GM19324 (cell line): ENCODE results near the gene CAMK1D.
"Not testable (repeated sequence)": the region's sequence is repeated elsewhere in the genome, so short reads cannot be mapped to it uniquely, and the experiment has no call there.

ENCODE experiments used
- ATAC-seq: cut with Tn5 transposase; IDR thresholded peaks from one replicate; pipeline ENCODE4 v1.9.1; 2021; ENCODE audit warnings: mild to moderate bottlenecking, moderate library complexity; ENCODE audit not compliant: unreplicated experiment, low FRiP score

CAMK1D gene

GRCh38 chr10:12348870-12349628 lies at the start of gene CAMK1D:
Gene CAMK1D (plus strand): TSS chr10:12349547.
- ATAC-seq = peak; percentile 61

DNA sequence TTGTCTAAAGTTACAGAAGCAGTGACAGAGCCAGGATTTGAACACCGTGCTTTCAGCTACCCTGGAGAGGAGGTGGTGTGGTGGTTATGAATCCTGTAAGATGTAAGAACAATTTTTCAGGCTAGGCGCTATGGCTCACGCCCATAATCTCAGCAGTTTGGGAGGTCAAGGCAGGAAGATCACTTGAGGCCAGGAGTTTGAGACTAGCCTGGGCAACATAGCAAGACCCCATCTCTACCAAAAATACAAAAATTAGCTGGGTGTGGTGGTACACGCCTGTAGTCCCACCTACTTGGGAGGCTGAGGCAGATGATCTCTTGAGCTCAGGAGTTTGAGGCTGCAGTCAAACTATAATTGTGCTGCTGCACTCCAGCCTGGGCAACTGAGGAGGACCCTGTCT lies 48.3 kb upstream of the CAMK1D start:
- not testable (repeated sequence) for ATAC-seq

DNA sequence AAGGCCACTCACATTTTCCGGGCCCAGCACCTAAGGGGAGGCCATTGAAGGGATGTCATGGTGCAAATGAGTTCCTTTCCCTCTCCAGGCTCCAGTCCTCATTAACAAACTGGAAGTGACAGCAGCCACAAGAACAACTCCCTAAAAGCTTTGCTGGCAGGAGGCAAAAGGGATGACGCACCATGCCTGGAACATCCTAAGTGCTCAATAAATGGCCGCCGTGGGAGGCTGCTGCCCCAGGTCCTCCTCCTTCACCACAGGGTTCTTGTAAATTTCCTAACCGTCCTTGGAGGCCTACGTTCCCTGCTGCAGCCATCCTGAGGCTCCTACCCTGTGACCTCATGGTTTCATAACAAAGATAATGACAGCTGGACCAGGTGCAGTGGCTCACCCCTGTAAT lies 41.3 kb upstream of the CAMK1D start:
- ATAC-seq = no peak

- ATAC-seq = no peak
Measured at GRCh38 chr10:12308736-12309375, 40.5 kb upstream of the CAMK1D start.

DNA sequence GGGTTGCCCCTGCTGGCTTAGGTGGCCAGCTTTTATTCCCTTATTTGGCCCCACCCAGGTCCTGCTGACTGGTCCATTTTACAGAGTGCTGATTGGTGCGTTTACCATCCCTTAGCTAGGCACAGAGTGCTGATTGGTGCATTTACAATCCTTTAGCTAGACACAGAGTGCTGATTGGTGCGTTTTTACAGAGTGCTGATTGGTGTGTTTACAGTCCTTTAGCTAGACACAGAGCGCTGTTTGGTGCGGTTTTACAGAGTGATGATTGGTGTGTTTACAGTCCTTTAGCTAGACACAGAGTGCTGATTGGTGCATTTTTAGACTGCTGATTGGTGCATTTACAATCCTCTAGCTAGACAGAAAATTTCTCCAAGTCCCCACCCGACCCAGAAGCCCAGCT lies 39.6 kb upstream of the CAMK1D start:
- not testable (repeated sequence) for ATAC-seq

DNA sequence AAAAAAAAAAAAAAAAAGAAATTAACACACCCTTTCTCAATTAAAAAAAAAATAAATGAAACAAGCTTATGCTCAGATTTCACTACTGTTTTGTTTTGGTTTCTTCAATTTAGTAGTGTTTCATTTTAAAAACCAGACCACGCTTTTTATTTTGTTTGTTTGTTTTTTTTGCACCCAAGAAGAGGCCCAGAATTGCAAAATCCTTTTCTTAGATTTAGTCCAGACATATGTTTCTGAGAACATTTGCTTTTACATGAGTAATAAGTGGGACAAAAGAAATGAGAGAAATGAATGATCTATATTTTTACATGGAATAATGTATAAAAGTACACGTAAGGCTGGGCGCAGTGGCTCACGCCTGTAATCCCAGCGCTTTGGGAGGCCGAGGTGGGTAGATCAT lies 34.5 kb upstream of the CAMK1D start:
- ATAC-seq = no peak

- ATAC-seq = no peak
Measured at GRCh38 chr10:12319076-12319475, 30.3 kb upstream of the CAMK1D start.

GRCh38 chr10:12320892-12321291 lies 28.5 kb upstream of the CAMK1D start:
- no peak for ATAC-seq

- no peak for ATAC-seq
Measured at GRCh38 chr10:12321641-12322040, 27.7 kb upstream of the CAMK1D start.

GRCh38 chr10:12322583-12323131 lies 26.7 kb upstream of the CAMK1D start:
- ATAC-seq = no peak

DNA sequence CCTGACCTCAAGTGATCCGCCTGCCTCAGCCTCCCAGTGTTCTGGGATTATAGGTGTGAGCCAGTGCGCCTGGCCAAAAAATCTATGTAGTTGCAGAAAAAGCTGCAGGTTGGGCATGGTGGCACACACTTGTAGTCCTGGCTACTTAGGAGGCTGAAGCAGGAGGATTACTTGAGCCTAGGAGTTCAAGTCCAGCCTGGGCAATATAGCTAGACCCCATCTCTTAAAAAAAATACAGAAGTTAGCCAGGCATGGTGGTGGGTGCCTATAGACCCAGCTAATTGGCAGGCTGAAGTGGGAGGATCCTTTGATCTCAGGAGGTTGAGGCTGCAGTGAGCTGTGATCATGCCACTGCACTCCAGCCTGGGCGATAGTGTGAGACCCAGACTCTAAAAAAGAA lies 24.8 kb upstream of the CAMK1D start:
- no peak for ATAC-seq

DNA sequence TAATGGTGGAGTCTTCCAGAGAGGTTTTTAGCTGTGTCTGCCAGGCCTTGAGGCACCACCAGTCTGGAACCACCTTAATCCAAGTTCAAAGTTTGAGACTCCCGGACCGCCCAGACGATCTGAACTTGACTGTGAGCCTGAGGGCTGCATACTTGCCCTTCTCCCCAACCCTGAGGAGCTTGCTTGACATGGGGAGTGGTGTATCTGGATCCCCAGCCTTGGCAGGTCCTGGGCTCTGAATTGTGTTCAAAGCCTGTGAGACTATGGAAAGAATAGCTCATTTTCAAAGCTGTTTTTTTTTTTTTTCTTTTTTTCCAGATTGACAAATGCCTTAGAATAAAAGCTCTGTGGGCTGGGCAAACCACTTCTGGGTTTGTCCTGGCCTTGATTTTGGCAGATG lies 22.3 kb upstream of the CAMK1D start:
- ATAC-seq = no peak

DNA sequence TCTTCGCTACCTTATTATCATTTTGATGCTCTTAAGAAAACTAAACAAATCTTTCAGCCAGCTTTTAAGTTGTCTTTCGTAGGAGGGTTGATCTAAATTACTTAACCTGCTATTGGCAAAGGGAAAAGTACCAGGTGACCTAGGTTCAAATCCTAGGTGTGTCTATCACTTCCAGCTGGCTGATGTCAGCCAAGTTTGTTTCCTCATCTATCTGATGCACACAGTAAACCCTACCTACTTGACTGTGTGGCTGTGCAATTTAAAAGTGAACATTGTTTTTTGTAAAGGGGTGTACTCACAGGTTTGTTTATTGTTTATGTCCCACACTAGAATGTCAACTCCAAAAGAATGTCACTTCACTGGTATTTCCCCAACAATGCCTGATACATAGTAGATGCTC lies 21.9 kb upstream of the CAMK1D start:
- no peak for ATAC-seq

- not testable (repeated sequence) for ATAC-seq
Measured at GRCh38 chr10:12328312-12328711, 21.0 kb upstream of the CAMK1D start.

- no peak for ATAC-seq
Measured at GRCh38 chr10:12332572-12333379, 16.6 kb upstream of the CAMK1D start.

DNA sequence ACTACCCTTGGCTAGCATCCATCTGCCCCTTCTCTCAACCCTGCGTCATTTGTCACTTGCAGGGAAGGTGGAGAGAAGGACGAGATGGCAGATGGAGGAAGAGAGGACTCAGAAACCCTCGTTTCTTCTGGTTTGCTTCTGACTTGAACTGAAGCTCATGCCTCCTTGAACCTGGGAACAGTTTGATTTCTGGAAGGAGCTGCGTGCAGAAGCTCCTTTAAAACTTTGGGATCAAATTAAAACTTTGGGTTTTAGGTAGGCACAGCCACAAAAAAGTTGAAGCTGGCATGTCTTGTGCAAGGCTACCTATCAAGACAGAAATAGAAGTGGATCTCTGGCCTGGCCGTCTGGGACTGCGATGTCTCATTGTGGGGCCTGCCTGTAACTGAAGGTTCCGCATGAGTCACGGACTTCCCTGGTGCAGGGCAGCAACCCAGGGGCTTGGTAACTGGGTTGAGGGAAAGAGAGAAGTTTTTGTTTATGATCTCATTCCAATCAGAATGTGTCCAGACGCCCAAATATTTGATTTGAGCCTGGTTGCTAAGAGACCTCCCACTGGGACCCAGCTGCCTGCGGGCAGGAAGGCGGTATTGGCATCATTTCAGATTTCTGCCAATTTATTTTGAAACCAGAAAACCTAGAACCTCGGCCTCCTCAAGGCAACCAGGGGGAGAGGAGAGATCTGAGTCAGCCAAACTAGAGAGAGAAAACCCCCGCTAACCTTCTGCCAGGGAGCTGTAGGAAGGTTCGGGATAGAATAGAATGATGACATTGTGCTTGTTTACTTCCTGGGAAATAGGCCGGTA lies 15.8 kb upstream of the CAMK1D start:
- peak; percentile 49 for ATAC-seq

DNA sequence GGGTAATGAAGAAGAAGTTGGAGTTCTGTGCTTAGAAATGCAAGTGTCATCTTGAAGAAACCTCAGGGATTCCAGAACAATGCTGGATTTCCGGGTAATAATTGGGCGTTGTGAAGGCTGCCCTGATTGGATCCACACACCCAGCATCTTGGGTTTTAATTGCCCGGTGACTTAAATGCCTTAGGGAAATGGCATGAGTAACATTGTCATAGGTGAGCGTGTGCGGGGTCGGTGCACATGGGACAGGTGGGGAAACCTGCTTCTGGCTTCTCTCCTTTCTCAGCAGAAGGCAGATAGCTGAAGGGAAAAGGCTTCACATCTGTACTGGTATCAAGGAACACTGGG lies 15.2 kb upstream of the CAMK1D start:
- ATAC-seq = no peak

GRCh38 chr10:12335169-12335568 lies 14.2 kb upstream of the CAMK1D start:
- not testable (repeated sequence) for ATAC-seq

- no peak for ATAC-seq
Measured at GRCh38 chr10:12337453-12338372, 11.6 kb upstream of the CAMK1D start.
